HG02943 (cell line): ENCODE data around the gene HES5.

Experiments used
- ATAC-seq: cut with Tn5 transposase; IDR thresholded peaks from one replicate; pipeline ENCODE4 v1.9.1; 2021; ENCODE audit warnings: mild to moderate bottlenecking, low read depth, moderate library complexity; ENCODE audit not compliant: unreplicated experiment

The HES5 gene

GRCh38 chr1:2486558-2486957 is 43.5 kb downstream of the HES5 start:
- no peak for ATAC-seq

GRCh38 chr1:2486041-2486440 is 44.0 kb downstream of the HES5 start:
- ATAC-seq: no peak

- ATAC-seq: no peak
These were observed 46.1 kb downstream of the HES5 start for GRCh38 chr1:2483970-2484369.

- ATAC-seq: no peak
These were observed 47.0 kb downstream of the HES5 start for GRCh38 chr1:2483026-2483425.

- no peak for ATAC-seq
These were observed 47.5 kb downstream of the HES5 start for GRCh38 chr1:2482588-2482987.

GRCh38 chr1:2481885-2482284 is 48.2 kb downstream of the HES5 start:
- ATAC-seq: no peak

GRCh38 chr1:2480986-2481364 is 49.1 kb downstream of the HES5 start:
- no peak for ATAC-seq

GRCh38 chr1:2480236-2480985 is 49.7 kb downstream of the HES5 start:
- ATAC-seq: no peak

GRCh38 chr1:2479618-2480017 is 50.4 kb downstream of the HES5 start:
- ATAC-seq: no peak

- no peak for ATAC-seq
These were observed 50.9 kb downstream of the HES5 start for GRCh38 chr1:2479186-2479585.
